Neural cell (in vitro differentiated cells): ENCODE data around the gene OSBPL5. TPM values are rescaled to one million over a fixed set of nuclear protein-coding genes. Genes with fewer than 3 reads are reported as not detected.

Source experiments
- H2AFZ ChIP-seq: fragments of 200-600, 300-800 bp; sonication (generic), shearing (Covaris generic); 2 replicates; pipeline ENCODE4 v1.6.0; 2014; ENCODE audit warnings: low read depth, mild to moderate bottlenecking, antibody characterized with exemption, low read length, moderate library complexity
- H3F3A ChIP-seq: fragments of 200-600 bp; shearing (Covaris generic); 2 replicates; pipeline ENCODE4 v1.6.1; 2016; ENCODE audit warnings: mild to moderate bottlenecking, moderate library complexity, mixed read lengths, antibody characterized with exemption, low read length; ENCODE audit not compliant: insufficient read depth, poor library complexity, severe bottlenecking
- H3K27ac ChIP-seq: fragments of 200-600, 300-800 bp; sonication (generic), shearing (Covaris generic); 2 replicates; pipeline ENCODE4 v1.5.1; 2014; ENCODE audit warnings: mild to moderate bottlenecking, low read length, moderate library complexity
- H3K27me3 ChIP-seq: fragments of 300-800, 200-600 bp; sonication (generic), shearing (Covaris generic); 2 replicates; pipeline ENCODE4 v1.6.0; 2014; ENCODE audit warnings: mild to moderate bottlenecking, low read depth, low read length, moderate library complexity; ENCODE audit not compliant: insufficient read depth
- H3K36me3 ChIP-seq: fragments of 300-800, 200-600 bp; sonication (generic), shearing (Covaris generic); 2 replicates; pipeline ENCODE4 v1.5.1; 2014; ENCODE audit warnings: mild to moderate bottlenecking, antibody characterized with exemption, low read length, moderate library complexity; ENCODE audit not compliant: insufficient read depth
- H3K4me2 ChIP-seq: fragments of 300-800, 200-600 bp; sonication (generic), shearing (Covaris generic); 2 replicates; pipeline ENCODE4 v1.6.0; 2014; ENCODE audit warnings: mild to moderate bottlenecking, low read length
- H3K4me3 ChIP-seq: fragments of 300-800, 200-600 bp; sonication (generic), shearing (Covaris generic); 2 replicates; pipeline ENCODE4 v1.5.1; 2014; ENCODE audit warnings: mild to moderate bottlenecking, low read length, moderate library complexity
- H3K79me2 ChIP-seq: fragments of 200-600 bp; shearing (Covaris generic); replicated peaks from 2 replicates; pipeline ENCODE4 v1.6.0; 2014; ENCODE audit warnings: mild to moderate bottlenecking, low read length, moderate library complexity; ENCODE audit not compliant: insufficient read depth
- H3K9ac ChIP-seq: fragments of 300-800, 200-600 bp; sonication (generic), shearing (Covaris generic); 2 replicates; pipeline ENCODE4 v1.6.1; 2016; ENCODE audit warnings: mild to moderate bottlenecking, low read length, mixed read lengths
- H3K9me2 ChIP-seq: fragments of 200-600 bp; shearing (Covaris generic); 2 replicates; pipeline ENCODE4 v1.6.1; 2016; ENCODE audit warnings: mild to moderate bottlenecking, low read length, mixed read lengths; ENCODE audit not compliant: insufficient read depth
- H3K9me3 ChIP-seq: fragments of 200-600, 300-800 bp; sonication (generic), shearing (Covaris generic); 2 replicates; pipeline ENCODE4 v1.6.1; 2016; ENCODE audit warnings: mild to moderate bottlenecking, mixed run types, low read length, moderate library complexity, mixed read lengths
- H4K20me1 ChIP-seq: fragments of 200-600 bp; shearing (Covaris generic); 2 replicates; pipeline ENCODE4 v1.6.1; 2016; ENCODE audit warnings: mild to moderate bottlenecking, mixed run types; ENCODE audit not compliant: insufficient read depth
- EP300 ChIP-seq: fragments of 450-650 bp; conservative IDR thresholded peaks from 2 replicates; pipeline ENCODE4 v1.6.1; 2014; ENCODE audit warnings: antibody characterized with exemption, mild to moderate bottlenecking, moderate library complexity; ENCODE audit not compliant: poor library complexity, severe bottlenecking
- EZH2 ChIP-seq: fragments of 200-600, 300-800 bp; shearing (Covaris generic), sonication (generic); IDR thresholded peaks from 2 replicates; pipeline ENCODE4 v1.6.1; 2014; ENCODE audit warnings: antibody characterized with exemption, low read length, borderline replicate concordance, mild to moderate bottlenecking; ENCODE audit not compliant: insufficient read depth, poor library complexity, severe bottlenecking
- MXI1 ChIP-seq: fragments of 450-650 bp; conservative IDR thresholded peaks from 2 replicates; pipeline ENCODE4 v1.6.1; 2014; ENCODE audit warnings: antibody characterized with exemption, mild to moderate bottlenecking; ENCODE audit not compliant: poor library complexity, severe bottlenecking
- POLR2AphosphoS5 ChIP-seq: IDR thresholded peaks from 2 replicates; pipeline ENCODE4 v1.6.1; 2012
- RAD21 ChIP-seq: fragments of 450-650 bp; conservative IDR thresholded peaks from 2 replicates; pipeline ENCODE4 v1.6.1; 2014; ENCODE audit warnings: antibody characterized with exemption, mild to moderate bottlenecking, moderate library complexity
- SMC3 ChIP-seq: fragments of 450-650 bp; conservative IDR thresholded peaks from 2 replicates; pipeline ENCODE4 v1.6.1; 2014; ENCODE audit warnings: antibody characterized with exemption, mild to moderate bottlenecking, moderate library complexity; ENCODE audit not compliant: poor library complexity
- TAF1 ChIP-seq: IDR thresholded peaks from 2 replicates; pipeline ENCODE4 v1.6.1; 2012; ENCODE audit warnings: low read depth
- polyA plus RNA-seq: library from polyadenylated mRNA; depleted of rRNA; stranded (reverse); fragments of >200 nt; gene quantifications from 2 replicates; pipeline ENCODE4 v1.2.3, GENCODE V29; 2014
- TF ChIP-seq, protein P1 (sequence below): fragments of 450-650 bp; IDR thresholded peaks from 2 replicates; pipeline ENCODE4 v1.5.1; 2014; ENCODE audit warnings: antibody characterized with exemption, mild to moderate bottlenecking, moderate library complexity; ENCODE audit not compliant: poor library complexity, severe bottlenecking
- TF ChIP-seq, protein P2 (sequence below): IDR thresholded peaks from 2 replicates; pipeline ENCODE4 v1.6.1; 2012; ENCODE audit warnings: borderline replicate concordance

The OSBPL5 gene
- polyA plus RNA-seq, 1 donor from 2014 or later = 49.1 TPM

GRCh38 chr11:3089236-3090061 is 75.7 kb downstream of the OSBPL5 start:
- Histone ChIP-seq H3F3A (no peaks in the 10 kb centered on the region), H4K20me1 (no peaks in the 10 kb centered on the region), H3K27ac (no peak overlapping the region), H2AFZ (no peak overlapping the region), H3K4me2 (no peak overlapping the region), H3K27me3 (no peaks in the 10 kb centered on the region), H3K9ac (no peak overlapping the region), H3K79me2 (no peaks in the 10 kb centered on the region), H3K4me3 (no peak overlapping the region), H3K9me3 (no peaks in the 10 kb centered on the region), H3K9me2 (no peaks in the 10 kb centered on the region), H3K36me3 (no peaks in the 10 kb centered on the region)
- TF ChIP-seq EP300 = no peak
- TF ChIP-seq TAF1 = no peak
- no peak for TF ChIP-seq EZH2
- no peak for TF ChIP-seq MXI1
- TF ChIP-seq, protein P1, sequence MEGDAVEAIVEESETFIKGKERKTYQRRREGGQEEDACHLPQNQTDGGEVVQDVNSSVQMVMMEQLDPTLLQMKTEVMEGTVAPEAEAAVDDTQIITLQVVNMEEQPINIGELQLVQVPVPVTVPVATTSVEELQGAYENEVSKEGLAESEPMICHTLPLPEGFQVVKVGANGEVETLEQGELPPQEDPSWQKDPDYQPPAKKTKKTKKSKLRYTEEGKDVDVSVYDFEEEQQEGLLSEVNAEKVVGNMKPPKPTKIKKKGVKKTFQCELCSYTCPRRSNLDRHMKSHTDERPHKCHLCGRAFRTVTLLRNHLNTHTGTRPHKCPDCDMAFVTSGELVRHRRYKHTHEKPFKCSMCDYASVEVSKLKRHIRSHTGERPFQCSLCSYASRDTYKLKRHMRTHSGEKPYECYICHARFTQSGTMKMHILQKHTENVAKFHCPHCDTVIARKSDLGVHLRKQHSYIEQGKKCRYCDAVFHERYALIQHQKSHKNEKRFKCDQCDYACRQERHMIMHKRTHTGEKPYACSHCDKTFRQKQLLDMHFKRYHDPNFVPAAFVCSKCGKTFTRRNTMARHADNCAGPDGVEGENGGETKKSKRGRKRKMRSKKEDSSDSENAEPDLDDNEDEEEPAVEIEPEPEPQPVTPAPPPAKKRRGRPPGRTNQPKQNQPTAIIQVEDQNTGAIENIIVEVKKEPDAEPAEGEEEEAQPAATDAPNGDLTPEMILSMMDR = no peak
- TF ChIP-seq SMC3 = no peak
- TF ChIP-seq POLR2AphosphoS5 = no peak
- no peak for TF ChIP-seq RAD21

GRCh38 chr11:3088806-3089205 is 76.3 kb downstream of the OSBPL5 start:
- no peak overlapping the region for H3K4me3 ChIP-seq
- H3K79me2 ChIP-seq = no peaks in the 10 kb centered on the region
- H3K36me3 ChIP-seq = no peaks in the 10 kb centered on the region
- no peak overlapping the region for H2AFZ ChIP-seq
- H3F3A ChIP-seq = no peaks in the 10 kb centered on the region
- no peaks in the 10 kb centered on the region for H3K9me3 ChIP-seq
- no peak overlapping the region for H3K4me2 ChIP-seq
- no peaks in the 10 kb centered on the region for H3K27me3 ChIP-seq
- TF ChIP-seq, protein P2, sequence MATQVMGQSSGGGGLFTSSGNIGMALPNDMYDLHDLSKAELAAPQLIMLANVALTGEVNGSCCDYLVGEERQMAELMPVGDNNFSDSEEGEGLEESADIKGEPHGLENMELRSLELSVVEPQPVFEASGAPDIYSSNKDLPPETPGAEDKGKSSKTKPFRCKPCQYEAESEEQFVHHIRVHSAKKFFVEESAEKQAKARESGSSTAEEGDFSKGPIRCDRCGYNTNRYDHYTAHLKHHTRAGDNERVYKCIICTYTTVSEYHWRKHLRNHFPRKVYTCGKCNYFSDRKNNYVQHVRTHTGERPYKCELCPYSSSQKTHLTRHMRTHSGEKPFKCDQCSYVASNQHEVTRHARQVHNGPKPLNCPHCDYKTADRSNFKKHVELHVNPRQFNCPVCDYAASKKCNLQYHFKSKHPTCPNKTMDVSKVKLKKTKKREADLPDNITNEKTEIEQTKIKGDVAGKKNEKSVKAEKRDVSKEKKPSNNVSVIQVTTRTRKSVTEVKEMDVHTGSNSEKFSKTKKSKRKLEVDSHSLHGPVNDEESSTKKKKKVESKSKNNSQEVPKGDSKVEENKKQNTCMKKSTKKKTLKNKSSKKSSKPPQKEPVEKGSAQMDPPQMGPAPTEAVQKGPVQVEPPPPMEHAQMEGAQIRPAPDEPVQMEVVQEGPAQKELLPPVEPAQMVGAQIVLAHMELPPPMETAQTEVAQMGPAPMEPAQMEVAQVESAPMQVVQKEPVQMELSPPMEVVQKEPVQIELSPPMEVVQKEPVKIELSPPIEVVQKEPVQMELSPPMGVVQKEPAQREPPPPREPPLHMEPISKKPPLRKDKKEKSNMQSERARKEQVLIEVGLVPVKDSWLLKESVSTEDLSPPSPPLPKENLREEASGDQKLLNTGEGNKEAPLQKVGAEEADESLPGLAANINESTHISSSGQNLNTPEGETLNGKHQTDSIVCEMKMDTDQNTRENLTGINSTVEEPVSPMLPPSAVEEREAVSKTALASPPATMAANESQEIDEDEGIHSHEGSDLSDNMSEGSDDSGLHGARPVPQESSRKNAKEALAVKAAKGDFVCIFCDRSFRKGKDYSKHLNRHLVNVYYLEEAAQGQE = no peak
- no peak overlapping the region for H3K27ac ChIP-seq
- no peaks in the 10 kb centered on the region for H4K20me1 ChIP-seq
- no peaks in the 10 kb centered on the region for H3K9me2 ChIP-seq
- H3K9ac ChIP-seq = no peak overlapping the region
